PFSK-1 (cell line): ENCODE measurements around the gene MAGI2.

Source experiments
- POLR2AphosphoS5 ChIP-seq: IDR thresholded peaks from 2 replicates; pipeline ENCODE4 v1.6.1; 2012; ENCODE audit warnings: low read depth, mild to moderate bottlenecking, control low read depth, low read length, moderate library complexity
- SIN3A ChIP-seq: IDR thresholded peaks from 2 replicates; pipeline ENCODE4 v1.6.1; 2012; ENCODE audit warnings: mild to moderate bottlenecking, low read length, moderate library complexity, borderline replicate concordance; ENCODE audit not compliant: insufficient read depth
- TAF1 ChIP-seq: IDR thresholded peaks from 2 replicates; pipeline ENCODE4 v1.6.1; 2012; ENCODE audit warnings: low read length, control low read depth, borderline replicate concordance; ENCODE audit not compliant: insufficient read depth
- TF ChIP-seq, protein P1 (sequence below), 2 experiments: IDR thresholded peaks; 2 replicates each; pipeline versions ENCODE4 v1.6.1 to v1.8.0; 2011 to 2012; ENCODE audit warnings: low read depth in 2 of 2, low read length in 2 of 2, control low read depth in 1 of 2, inconsistent platforms in 1 of 2, mild to moderate bottlenecking in 1 of 2, moderate library complexity in 1 of 2; ENCODE audit not compliant: insufficient read depth in 1 of 2

- TF ChIP-seq POLR2AphosphoS5 (no peak), TAF1 (no peak), SIN3A (no peak)
- TF ChIP-seq, protein P1, sequence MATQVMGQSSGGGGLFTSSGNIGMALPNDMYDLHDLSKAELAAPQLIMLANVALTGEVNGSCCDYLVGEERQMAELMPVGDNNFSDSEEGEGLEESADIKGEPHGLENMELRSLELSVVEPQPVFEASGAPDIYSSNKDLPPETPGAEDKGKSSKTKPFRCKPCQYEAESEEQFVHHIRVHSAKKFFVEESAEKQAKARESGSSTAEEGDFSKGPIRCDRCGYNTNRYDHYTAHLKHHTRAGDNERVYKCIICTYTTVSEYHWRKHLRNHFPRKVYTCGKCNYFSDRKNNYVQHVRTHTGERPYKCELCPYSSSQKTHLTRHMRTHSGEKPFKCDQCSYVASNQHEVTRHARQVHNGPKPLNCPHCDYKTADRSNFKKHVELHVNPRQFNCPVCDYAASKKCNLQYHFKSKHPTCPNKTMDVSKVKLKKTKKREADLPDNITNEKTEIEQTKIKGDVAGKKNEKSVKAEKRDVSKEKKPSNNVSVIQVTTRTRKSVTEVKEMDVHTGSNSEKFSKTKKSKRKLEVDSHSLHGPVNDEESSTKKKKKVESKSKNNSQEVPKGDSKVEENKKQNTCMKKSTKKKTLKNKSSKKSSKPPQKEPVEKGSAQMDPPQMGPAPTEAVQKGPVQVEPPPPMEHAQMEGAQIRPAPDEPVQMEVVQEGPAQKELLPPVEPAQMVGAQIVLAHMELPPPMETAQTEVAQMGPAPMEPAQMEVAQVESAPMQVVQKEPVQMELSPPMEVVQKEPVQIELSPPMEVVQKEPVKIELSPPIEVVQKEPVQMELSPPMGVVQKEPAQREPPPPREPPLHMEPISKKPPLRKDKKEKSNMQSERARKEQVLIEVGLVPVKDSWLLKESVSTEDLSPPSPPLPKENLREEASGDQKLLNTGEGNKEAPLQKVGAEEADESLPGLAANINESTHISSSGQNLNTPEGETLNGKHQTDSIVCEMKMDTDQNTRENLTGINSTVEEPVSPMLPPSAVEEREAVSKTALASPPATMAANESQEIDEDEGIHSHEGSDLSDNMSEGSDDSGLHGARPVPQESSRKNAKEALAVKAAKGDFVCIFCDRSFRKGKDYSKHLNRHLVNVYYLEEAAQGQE (IDR thresholded peaks at IDR 0.05; ENCODE audit: insufficient read depth in 1 of 2, low read depth in 2 of 2, low read length in 2 of 2) = no peak
Observed at GRCh38 chr7:79405368-79405767, 48.1 kb downstream of the MAGI2 start.
